Measurements from ENCODE around the gene INCA1. TPM values are rescaled to one million over a fixed set of nuclear protein-coding genes. Genes with fewer than 3 reads are reported as not detected.
A peak's percentile ranks its signal among the peaks of the same experiment; 100 is the strongest.

INCA1 gene
- total RNA-seq, 1 experiment from 2014 or later, result 0.24 TPM

GRCh38 chr17:4948931-4949320 lies 48.4 kb downstream of the INCA1 start:
- DNase-seq (ENCODE audit: low read depth), result peak; percentile 89

GRCh38 chr17:4948166-4948930 lies 49.0 kb downstream of the INCA1 start, which contains the start of gene PFN1:
Gene PFN1 (minus strand): TSS chr17:4948530. CDS start chr17:4948394, 136 bp downstream.
- peak; percentile 88 for DNase-seq (ENCODE audit: low read depth)

- DNase-seq (ENCODE audit: low read depth), result peak; percentile 60
Observed at GRCh38 chr17:4947411-4948165, 49.7 kb downstream of the INCA1 start.

GRCh38 chr17:4947010-4947410 lies 50.3 kb downstream of the INCA1 start:
- DNase-seq (ENCODE audit: low read depth), result no peak

GRCh38 chr17:4946312-4946976 lies 50.9 kb downstream of the INCA1 start:
- no peak for DNase-seq (ENCODE audit: low read depth)

- DNase-seq (ENCODE audit: low read depth), result peak; percentile 61
Observed at GRCh38 chr17:4945944-4946280, 51.4 kb downstream of the INCA1 start.

GRCh38 chr17:4945176-4945943 lies 52.0 kb downstream of the INCA1 start:
- DNase-seq (ENCODE audit: low read depth), result peak; percentile 93

GRCh38 chr17:4944554-4945175 lies 52.7 kb downstream of the INCA1 start:
- DNase-seq (ENCODE audit: low read depth), result no peak

- no peak for DNase-seq (ENCODE audit: low read depth)
Observed at GRCh38 chr17:4944163-4944553, 53.2 kb downstream of the INCA1 start.

GRCh38 chr17:4942760-4943508 lies 54.4 kb downstream of the INCA1 start:
- DNase-seq (ENCODE audit: low read depth), result no peak

- no peak for DNase-seq (ENCODE audit: low read depth)
Observed at GRCh38 chr17:4941319-4941610, 56.1 kb downstream of the INCA1 start.

- DNase-seq (ENCODE audit: low read depth), result no peak
Observed at GRCh38 chr17:4940555-4941318, 56.6 kb downstream of the INCA1 start.

GRCh38 chr17:4939796-4940554 lies 57.3 kb downstream of the INCA1 start, which contains the start of the genes RNF167 and SLC25A11:
Gene RNF167 (plus strand): TSS chr17:4940268. CDS start chr17:4940910, 642 bp downstream.
Gene SLC25A11 (minus strand): TSS chr17:4940046. CDS start chr17:4939910, 136 bp downstream.
- peak; percentile 99 for DNase-seq (ENCODE audit: low read depth)

- no peak for DNase-seq (ENCODE audit: low read depth)
Observed at GRCh38 chr17:4939546-4939795, 57.9 kb downstream of the INCA1 start.

GRCh38 chr17:4938688-4939545 lies 58.4 kb downstream of the INCA1 start:
- DNase-seq (ENCODE audit: low read depth), result no peak
